ENCODE measurements around the gene RANBP1. TPM values are rescaled to one million over a fixed set of nuclear protein-coding genes. Genes with fewer than 3 reads are reported as not detected.

Gene RANBP1
- total and polyA plus RNA-seq, 9 of the 15 experiments (the other 6 are each of a cell fraction or from before 2014, with no cell fraction given): 162 to 2,891 (median 1,289) TPM

DNA sequence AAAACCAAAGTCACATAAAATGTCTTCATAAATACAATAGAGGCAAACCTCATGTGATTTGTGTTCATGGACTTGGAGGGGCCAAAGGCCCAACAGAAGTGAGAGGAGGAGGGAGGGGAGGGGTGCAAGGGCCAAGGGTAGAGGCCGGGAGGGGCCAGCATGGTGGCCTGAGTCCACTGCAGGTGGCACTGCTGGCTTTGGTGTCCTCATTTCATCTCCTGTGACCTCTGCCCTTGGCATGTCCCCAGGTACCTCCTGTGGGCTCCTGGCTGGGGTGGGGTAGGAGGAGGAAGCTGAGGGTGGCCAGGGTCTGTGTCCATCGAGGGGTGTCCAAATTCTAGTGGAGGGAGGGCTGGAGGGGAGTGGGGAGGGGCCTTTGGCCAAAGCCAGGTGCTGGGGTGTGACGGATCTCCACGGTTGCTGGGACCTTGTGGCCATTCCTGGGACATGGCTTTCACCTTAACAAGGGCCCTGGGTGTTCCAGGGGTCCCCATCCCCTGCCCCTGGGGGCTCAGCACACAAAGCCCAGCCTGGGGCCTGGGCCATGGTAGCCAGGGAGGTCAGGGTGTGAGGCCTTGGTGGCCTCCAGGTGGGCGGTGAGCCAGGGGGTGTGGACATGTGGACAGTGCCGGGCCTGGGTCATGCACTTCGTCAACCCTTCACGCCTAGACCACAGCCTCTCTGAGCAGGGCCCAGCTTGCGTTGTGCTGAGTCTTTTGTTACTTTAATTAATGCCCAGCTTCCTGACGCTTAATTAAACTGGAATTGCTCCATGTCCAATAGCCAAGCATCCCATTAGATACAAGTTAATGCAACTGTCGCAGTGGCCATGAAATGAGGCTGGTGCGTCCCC is 55.6 kb downstream of the RANBP1 start (continued):
- TF ChIP-seq ZC3H11A (IDR thresholded peaks at IDR 0.05; ENCODE audit: low read depth, low read length) (no peak), ELF4 (CRISPR knock-in tag; IDR thresholded peaks at IDR 0.05) (no peak), XRCC3 (IDR thresholded peaks at IDR 0.05) (no peak), CREBBP (IDR thresholded peaks at IDR 0.05; ENCODE audit: low read depth, low read length) (no peak), DNMT1 (IDR thresholded peaks at IDR 0.05) (no peak), CHD1 (IDR thresholded peaks at IDR 0.05; ENCODE audit: low read length) (peak; percentile 61), ZNF384 (IDR thresholded peaks at IDR 0.05; ENCODE audit: low read depth, low read length) (no peak), ATF1 (CRISPR knock-in tag; IDR thresholded peaks at IDR 0.05) (no peak), ATF1 (tag; IDR thresholded peaks at IDR 0.05) (no peak), RBM14 (IDR thresholded peaks at IDR 0.05; ENCODE audit: borderline replicate concordance, insufficient read depth, low read depth, low read length) (no peak), NR1H2 (CRISPR knock-in tag; IDR thresholded peaks at IDR 0.05) (no peak), JUN (IDR thresholded peaks at IDR 0.05; ENCODE audit: borderline replicate concordance, low read depth, low read length) (no peak), JUN (CRISPR knock-in tag; IDR thresholded peaks at IDR 0.05; ENCODE audit: borderline replicate concordance) (peak; percentile 72)
- TF ChIP-seq, protein P1, sequence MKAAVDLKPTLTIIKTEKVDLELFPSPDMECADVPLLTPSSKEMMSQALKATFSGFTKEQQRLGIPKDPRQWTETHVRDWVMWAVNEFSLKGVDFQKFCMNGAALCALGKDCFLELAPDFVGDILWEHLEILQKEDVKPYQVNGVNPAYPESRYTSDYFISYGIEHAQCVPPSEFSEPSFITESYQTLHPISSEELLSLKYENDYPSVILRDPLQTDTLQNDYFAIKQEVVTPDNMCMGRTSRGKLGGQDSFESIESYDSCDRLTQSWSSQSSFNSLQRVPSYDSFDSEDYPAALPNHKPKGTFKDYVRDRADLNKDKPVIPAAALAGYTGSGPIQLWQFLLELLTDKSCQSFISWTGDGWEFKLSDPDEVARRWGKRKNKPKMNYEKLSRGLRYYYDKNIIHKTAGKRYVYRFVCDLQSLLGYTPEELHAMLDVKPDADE (conservative IDR thresholded peaks at IDR 0.05; ENCODE audit: control insufficient read depth, low read depth, low read length): no peak
- TF ChIP-seq, protein P2, sequence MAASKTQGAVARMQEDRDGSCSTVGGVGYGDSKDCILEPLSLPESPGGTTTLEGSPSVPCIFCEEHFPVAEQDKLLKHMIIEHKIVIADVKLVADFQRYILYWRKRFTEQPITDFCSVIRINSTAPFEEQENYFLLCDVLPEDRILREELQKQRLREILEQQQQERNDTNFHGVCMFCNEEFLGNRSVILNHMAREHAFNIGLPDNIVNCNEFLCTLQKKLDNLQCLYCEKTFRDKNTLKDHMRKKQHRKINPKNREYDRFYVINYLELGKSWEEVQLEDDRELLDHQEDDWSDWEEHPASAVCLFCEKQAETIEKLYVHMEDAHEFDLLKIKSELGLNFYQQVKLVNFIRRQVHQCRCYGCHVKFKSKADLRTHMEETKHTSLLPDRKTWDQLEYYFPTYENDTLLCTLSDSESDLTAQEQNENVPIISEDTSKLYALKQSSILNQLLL (CRISPR knock-in tag; IDR thresholded peaks at IDR 0.05; ENCODE audit: borderline replicate concordance): no peak
- TF ChIP-seq, protein P3, sequence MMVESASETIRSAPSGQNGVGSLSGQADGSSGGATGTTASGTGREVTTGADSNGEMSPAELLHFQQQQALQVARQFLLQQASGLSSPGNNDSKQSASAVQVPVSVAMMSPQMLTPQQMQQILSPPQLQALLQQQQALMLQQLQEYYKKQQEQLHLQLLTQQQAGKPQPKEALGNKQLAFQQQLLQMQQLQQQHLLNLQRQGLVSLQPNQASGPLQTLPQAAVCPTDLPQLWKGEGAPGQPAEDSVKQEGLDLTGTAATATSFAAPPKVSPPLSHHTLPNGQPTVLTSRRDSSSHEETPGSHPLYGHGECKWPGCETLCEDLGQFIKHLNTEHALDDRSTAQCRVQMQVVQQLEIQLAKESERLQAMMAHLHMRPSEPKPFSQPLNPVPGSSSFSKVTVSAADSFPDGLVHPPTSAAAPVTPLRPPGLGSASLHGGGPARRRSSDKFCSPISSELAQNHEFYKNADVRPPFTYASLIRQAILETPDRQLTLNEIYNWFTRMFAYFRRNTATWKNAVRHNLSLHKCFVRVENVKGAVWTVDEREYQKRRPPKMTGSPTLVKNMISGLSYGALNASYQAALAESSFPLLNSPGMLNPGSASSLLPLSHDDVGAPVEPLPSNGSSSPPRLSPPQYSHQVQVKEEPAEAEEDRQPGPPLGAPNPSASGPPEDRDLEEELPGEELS (CRISPR knock-in tag; IDR thresholded peaks at IDR 0.05; ENCODE audit: borderline replicate concordance): no peak
- TF ChIP-seq, protein P4, sequence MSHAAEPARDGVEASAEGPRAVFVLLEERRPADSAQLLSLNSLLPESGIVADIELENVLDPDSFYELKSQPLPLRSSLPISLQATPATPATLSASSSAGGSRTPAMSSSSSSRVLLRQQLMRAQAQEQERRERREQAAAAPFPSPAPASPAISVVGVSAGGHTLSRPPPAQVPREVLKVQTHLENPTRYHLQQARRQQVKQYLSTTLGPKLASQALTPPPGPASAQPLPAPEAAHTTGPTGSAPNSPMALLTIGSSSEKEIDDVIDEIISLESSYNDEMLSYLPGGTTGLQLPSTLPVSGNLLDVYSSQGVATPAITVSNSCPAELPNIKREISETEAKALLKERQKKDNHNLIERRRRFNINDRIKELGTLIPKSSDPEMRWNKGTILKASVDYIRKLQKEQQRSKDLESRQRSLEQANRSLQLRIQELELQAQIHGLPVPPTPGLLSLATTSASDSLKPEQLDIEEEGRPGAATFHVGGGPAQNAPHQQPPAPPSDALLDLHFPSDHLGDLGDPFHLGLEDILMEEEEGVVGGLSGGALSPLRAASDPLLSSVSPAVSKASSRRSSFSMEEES (CRISPR knock-in tag; IDR thresholded peaks at IDR 0.05): no peak
- TF ChIP-seq, protein P5, sequence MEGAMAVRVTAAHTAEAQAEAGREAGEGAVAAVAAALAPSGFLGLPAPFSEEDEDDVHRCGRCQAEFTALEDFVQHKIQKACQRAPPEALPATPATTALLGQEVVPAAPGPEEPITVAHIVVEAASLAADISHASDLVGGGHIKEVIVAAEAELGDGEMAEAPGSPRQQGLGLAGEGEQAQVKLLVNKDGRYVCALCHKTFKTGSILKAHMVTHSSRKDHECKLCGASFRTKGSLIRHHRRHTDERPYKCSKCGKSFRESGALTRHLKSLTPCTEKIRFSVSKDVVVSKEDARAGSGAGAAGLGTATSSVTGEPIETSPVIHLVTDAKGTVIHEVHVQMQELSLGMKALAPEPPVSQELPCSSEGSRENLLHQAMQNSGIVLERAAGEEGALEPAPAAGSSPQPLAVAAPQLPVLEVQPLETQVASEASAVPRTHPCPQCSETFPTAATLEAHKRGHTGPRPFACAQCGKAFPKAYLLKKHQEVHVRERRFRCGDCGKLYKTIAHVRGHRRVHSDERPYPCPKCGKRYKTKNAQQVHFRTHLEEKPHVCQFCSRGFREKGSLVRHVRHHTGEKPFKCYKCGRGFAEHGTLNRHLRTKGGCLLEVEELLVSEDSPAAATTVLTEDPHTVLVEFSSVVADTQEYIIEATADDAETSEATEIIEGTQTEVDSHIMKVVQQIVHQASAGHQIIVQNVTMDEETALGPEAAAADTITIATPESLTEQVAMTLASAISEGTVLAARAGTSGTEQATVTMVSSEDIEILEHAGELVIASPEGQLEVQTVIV (CRISPR knock-in tag; IDR thresholded peaks at IDR 0.05; ENCODE audit: borderline replicate concordance): no peak

Measured in K562 (cell line).